Fibroblast of the conjunctiva (primary cell): Measurements from ENCODE around the gene USP34.
"Not testable (repeated sequence)": the region's sequence is repeated elsewhere in the genome, so short reads cannot be mapped to it uniquely, and the experiment has no call there.

Source experiments
- DNase-seq: peaks from one replicate; pipeline ENCODE4 v3.0.0-alpha.2; 2010; ENCODE audit warnings: low read depth

The USP34 gene

GRCh38 chr2:61470965-61471904 lies at the start of gene USP34:
USP34 (minus strand) TSS chr2:61471087; CDS start chr2:61470692, 395 bp downstream.
- DNase-seq: peak; percentile 93

GRCh38 chr2:61520261-61520660 lies 49.4 kb upstream of the USP34 start:
- DNase-seq: no peak

GRCh38 chr2:61512768-61513398 lies 42.0 kb upstream of the USP34 start:
- DNase-seq: no peak

GRCh38 chr2:61510674-61511671 lies 40.1 kb upstream of the USP34 start:
- DNase-seq: no peak

GRCh38 chr2:61504949-61505348 lies 34.1 kb upstream of the USP34 start:
- no peak for DNase-seq

GRCh38 chr2:61499060-61499459 lies 28.2 kb upstream of the USP34 start:
- DNase-seq: no peak

- DNase-seq: no peak
Measured at GRCh38 chr2:61493523-61493942, 22.6 kb upstream of the USP34 start.

GRCh38 chr2:61492476-61492875 lies 21.6 kb upstream of the USP34 start:
- DNase-seq: no peak

- no peak for DNase-seq
Measured at GRCh38 chr2:61485281-61485680, 14.4 kb upstream of the USP34 start.

- no peak for DNase-seq
Measured at GRCh38 chr2:61478086-61478485, 7.2 kb upstream of the USP34 start.

- DNase-seq: not testable (repeated sequence)
Measured at GRCh38 chr2:61476929-61477589, 6.2 kb upstream of the USP34 start.

- DNase-seq: no peak
Measured at GRCh38 chr2:61471905-61472805, 1.3 kb upstream of the USP34 start.

- DNase-seq: peak; percentile 61
Measured at GRCh38 chr2:61470122-61470951, 550 bp downstream of the USP34 start.

- DNase-seq: no peak
Measured at GRCh38 chr2:61469424-61470121, 1.3 kb downstream of the USP34 start.

GRCh38 chr2:61468231-61468630 lies 2.7 kb downstream of the USP34 start:
- DNase-seq: not testable (repeated sequence)

GRCh38 chr2:61465045-61465444 lies 5.8 kb downstream of the USP34 start:
- no peak for DNase-seq

GRCh38 chr2:61463769-61464475 lies 7.0 kb downstream of the USP34 start:
- no peak for DNase-seq

GRCh38 chr2:61461404-61461803 lies 9.5 kb downstream of the USP34 start:
- DNase-seq: no peak
